Heart left ventricle (tissue), 13 donors: ENCODE data around the gene OGT.

Experiments used
- POLR2A ChIP-seq, 2 donors: fragments of 450-650 bp; IDR thresholded peaks; one replicate each; pipeline ENCODE4 v1.6.1; 2017; ENCODE audit warnings: antibody characterized with exemption in 2 of 2, mild to moderate bottlenecking in 2 of 2, moderate library complexity in 2 of 2
- TF ChIP-seq, protein P1 (sequence below), 12 donors: fragments of 200-600 bp; sonication (generic) in 4 of 12; IDR thresholded peaks; one replicate each; pipeline versions ENCODE4 v1.5.0 to v1.8.0; 2018 to 2022; ENCODE audit warnings: antibody characterized with exemption in 12 of 12, mild to moderate bottlenecking in 5 of 12
- donor health status: ischemic (EF 13 %, LVEDD 7.1; RV severe dilation, severe dysfunction).
- donor health status: DM: no; HTN: yes; CAD: no.
- donor health status: DM: no; HTN: no; CAD: no.
- donor health status: ischemic (EF 25% LVEDD 6.9; RV normal size, moderate dysfunction).
- donor health status: ischemic (EF 25% LVEDD 5.7; RV mildly dilated, moderate dysfunction).
- donor health status: ischemic (EF 35%, LVEDD 5.7; RV mildly dilated, moderate dysfunction).
- donor health status: nonischemic (EF 11% LVEDD 7.7; RV severe dilation, severe dysfunction).
- donor health status: DM: yes; HTN: yes; CAD: no.
- donor health status: PGD.
- donor health status: ischemic (EF 29% LVEDD 5.4; RV normal size, mild dysfunction).
- donor health status: nonischemic (EF 23%, LVEDD 6.1; RV moderate dilation, normal function).

DNA sequence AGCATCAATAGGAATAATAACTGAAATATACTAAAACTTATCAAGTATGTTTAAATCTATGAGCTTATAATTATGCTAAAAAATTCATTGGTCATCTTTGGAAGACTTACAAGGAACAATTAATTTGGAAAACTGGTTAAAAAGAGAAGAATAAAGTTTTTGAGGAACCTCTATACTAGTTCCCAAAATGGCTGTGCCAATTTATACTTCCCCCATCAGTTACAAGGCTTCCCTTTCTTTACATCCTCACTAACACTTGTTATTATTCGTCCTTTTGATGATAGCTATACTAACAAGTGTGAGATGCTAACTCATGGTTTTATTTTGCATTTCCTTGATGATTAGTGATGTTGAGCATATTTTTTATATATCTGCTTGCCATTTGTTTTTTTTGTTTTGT, 17.1 kb downstream of the OGT start:
- TF ChIP-seq, protein P1, sequence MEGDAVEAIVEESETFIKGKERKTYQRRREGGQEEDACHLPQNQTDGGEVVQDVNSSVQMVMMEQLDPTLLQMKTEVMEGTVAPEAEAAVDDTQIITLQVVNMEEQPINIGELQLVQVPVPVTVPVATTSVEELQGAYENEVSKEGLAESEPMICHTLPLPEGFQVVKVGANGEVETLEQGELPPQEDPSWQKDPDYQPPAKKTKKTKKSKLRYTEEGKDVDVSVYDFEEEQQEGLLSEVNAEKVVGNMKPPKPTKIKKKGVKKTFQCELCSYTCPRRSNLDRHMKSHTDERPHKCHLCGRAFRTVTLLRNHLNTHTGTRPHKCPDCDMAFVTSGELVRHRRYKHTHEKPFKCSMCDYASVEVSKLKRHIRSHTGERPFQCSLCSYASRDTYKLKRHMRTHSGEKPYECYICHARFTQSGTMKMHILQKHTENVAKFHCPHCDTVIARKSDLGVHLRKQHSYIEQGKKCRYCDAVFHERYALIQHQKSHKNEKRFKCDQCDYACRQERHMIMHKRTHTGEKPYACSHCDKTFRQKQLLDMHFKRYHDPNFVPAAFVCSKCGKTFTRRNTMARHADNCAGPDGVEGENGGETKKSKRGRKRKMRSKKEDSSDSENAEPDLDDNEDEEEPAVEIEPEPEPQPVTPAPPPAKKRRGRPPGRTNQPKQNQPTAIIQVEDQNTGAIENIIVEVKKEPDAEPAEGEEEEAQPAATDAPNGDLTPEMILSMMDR (IDR thresholded peaks at IDR 0.05): no peak
- TF ChIP-seq POLR2A (IDR thresholded peaks at IDR 0.05): no peak
